DMS153 (cell line): ENCODE measurements around the gene HOXD12.

ENCODE experiments used
- DNase-seq: peaks from one replicate; lab custom pipeline; 2025; lab: John Stamatoyannopoulos, UW

The HOXD12 gene

DNA sequence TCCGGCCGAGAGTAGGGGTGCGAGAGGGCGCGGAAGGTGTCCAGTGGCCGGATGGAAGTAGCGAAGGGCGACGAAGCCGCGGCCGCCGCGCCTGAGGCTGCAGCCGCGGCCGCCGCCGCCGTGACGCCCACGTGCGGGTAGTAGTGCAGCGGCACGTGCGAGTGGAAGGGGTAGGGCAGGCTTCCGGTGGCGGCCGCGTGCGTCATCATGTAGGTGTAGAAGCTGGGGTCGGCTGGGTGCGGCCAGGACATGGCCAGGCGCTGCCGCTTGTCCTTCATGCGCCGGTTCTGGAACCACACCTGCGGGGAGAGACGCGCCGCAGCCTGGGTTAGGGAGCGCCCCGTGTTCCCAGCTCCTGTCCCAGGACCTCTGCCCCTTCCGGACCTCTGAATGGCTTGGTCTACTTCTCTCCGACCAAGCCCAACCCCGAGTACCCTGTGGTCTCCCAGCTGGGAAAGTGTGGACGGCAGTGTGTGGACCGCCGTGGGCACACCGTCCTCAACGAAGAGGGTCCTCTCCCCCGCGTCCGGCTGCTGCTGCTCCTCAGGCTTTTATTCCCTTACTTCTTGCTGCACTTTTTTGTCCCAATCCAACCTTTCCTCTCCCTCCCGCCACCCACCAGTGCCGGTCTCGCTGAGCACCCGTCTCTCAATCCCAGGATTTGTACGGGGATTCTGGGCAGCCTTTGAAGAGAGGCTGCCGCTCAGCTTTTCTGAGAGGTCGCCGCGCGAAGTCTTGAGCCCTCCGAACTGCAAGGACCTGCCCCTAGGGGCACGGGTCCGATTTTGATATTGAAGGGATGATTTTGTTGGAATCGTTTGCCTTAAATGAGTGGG is 18.8 kb upstream of the HOXD12 start:
- peak; percentile 49 for DNase-seq

DNA sequence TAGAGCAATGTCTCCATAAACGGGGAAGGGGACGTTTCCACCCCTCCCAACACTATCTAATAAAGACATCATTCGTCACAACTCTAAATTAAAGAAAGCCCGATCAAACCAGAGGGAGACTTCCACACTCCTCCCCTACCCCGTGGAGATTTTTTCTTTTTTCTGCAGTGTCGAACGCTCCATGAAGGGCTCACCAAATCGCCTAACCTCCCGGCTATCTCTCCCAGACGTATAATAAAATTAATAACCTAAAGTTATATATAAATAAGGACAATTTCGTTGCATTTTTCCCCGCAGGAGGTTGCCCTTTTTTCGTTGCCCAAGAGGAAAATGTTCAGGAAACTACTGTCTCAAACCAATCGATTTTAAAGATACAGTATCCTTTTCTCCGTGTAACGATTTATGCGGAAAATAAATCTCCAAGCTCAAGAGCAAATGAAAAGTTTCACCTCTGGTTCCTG is 18.2 kb upstream of the HOXD12 start:
- DNase-seq = no peak

DNA sequence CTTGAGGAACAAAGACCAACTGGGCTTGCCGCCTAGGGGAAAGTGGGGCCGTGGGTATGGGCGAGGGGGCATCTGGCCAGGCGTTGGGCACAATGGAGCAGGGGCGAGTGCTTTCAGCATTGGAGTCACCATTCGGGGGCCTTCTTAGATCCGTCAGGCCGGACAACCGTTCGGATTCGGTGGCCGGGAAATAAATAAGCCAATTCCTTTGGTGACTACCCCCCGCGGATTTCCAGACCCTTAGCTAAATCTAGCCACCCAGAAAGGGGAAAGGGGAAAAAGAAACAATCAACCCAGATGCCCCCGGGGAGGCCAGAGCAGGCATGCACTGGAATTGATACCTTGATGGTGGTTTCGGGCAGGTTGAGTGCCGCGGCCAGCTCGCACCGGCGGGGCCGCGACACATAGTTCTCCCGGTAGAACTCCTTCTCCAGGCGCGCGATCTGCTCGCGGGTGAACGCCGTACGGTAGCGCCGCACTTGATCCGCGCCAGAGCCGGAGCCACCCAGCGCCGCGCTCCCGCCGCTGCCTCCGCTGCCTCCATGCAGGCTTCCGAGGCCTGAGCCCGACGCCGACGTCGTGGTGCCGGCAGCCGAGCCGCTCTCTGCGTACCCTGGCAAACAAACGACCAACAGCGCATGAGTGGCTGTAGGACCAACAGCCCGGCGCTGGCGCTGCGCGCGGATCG is 17.6 kb upstream of the HOXD12 start:
- DNase-seq = no peak

DNA sequence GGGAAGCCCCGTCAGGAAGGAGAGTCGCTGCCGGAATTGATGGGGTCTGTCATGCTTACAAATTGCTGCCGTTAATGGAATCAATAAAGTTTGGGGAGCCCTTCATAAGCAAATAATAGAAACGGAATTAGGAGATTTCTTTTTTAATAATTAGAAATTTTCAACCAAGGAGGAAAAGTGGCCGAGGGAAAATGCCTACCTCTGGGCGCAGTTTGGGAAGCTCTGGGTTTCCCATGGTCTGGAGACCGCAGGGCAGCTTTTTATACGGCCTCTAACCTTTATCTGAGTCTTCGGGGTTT is 17.1 kb upstream of the HOXD12 start:
- DNase-seq = no peak

DNA sequence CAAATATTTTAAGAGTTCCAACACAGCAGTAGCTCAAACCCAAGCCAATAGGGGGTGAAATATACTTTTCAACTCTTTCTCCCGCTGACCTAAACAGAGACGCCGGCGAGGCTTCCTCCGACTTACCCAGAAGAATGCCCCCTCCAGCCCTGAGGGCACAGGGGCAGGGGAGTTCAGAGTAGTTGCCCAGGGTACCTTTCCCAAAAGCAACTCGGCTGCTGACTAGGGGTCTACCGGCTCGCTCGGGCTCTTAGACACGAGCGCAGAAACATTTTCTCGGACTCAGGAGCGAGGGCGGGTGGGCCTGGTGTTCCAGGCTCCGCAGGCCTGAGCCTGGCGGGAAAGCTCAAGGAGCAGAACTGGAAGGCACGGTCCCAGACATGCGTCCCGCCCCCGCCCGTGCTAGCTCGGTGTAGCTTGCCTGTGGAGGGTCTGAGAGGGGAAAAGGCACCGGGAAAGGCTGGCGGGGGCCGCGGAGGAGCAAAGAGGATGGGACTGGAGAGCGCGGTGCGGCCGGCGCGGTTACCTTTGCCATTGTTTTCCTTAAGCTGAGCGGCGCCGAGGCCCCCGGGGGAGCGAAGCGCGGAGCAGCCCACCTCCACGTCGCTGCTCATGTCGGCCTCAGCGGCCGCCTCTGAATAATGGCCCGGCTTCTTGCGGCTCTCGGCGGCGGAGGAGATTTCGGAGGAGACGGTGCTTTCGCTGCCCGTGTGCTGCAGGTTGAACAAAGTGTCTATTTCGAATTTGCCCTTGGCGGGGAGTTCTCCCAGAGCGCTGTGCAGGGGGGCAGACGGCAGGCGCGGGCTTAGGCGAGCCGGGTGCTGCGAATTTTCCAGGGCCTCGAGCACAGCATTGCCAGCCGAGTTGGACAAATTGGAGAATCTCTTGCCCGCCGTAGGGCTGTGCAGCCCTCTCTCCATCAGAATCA is 16.5 kb upstream of the HOXD12 start:
- no peak for DNase-seq

DNA sequence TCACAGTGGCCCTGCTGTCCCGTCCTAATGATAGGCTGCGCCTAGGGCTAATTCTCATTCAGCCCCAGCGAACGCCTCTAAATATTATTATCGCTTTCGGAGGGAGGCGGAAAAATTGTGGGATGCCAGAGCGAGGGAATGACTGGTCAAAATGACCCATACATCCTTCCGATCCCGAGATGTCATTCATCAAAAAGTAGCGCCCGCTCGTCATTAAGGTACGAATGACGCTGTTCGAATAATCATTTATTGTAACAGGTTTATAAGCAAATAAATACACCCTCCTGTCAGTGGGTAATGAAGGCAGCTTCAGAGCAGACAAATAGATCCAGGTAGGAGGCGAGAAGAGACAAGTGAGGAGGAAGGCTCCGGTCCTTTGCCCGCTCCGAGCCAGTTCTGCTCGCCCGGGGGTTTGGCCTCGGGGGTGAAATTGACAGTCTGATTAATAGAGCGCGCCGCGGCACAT is 15.8 kb upstream of the HOXD12 start, which contains the start of gene EVX2:
TSS of gene EVX2 (minus strand) at position 167 of the 466 bp plus-strand sequence. CDS start 186 bp downstream, outside the sequence.
- DNase-seq = no peak

DNA sequence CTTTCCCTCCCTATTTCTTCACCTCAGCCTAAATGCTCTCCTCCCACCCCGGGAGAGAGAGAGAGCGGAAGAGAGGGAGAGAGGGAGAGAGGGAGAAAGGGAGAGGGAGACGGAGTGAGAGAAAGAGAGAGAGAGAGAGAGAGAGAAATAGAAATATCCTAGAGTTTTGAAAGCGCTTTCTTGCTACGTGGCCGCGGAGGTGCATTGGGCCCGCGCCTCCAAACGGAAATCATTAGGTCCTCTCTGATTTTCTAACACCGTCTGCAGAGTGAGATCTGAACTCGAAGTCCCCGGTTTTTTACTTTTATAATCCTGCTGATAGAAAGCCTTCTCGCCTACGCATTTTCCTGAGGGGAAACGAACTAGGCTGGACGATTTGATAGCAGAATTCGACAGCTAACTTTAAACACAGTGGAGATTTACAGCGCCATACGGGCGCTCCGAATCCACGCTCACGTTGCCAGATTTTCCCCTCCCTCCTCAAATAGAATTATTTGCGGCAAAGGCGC is 14.9 kb upstream of the HOXD12 start:
- no peak for DNase-seq

DNA sequence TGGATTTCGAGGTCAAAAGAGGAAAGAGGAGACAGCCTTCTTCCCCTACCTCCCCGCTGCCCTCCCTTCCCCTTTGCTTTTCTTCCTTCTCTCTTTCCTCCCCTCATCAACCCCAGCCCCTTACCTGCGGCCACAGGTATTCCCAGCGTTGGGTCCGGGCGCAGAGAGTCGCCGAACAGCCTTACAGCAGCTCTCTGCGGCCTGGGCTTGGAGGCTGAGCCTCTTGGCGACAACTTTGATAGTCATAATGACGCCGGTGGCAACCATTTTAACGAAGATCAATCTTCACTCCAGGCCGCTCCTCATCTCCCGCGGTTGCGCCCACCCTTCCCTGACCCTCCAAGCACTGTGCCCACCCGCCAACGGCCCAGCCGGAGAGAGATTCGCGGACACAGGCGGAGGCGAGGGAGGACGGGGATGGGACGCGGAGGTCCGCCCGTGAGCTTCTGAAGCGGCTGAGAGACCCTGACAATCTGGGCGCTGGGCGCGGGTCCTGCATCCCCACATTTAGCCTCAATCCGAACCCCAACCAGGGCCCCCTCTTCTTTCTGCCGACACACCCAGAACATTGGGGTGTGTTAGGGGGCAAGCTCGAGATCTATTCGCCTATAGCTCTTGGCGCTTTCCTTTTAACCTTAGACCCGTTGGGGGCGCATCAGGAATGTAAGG is 14.3 kb upstream of the HOXD12 start:
- DNase-seq = no peak

DNA sequence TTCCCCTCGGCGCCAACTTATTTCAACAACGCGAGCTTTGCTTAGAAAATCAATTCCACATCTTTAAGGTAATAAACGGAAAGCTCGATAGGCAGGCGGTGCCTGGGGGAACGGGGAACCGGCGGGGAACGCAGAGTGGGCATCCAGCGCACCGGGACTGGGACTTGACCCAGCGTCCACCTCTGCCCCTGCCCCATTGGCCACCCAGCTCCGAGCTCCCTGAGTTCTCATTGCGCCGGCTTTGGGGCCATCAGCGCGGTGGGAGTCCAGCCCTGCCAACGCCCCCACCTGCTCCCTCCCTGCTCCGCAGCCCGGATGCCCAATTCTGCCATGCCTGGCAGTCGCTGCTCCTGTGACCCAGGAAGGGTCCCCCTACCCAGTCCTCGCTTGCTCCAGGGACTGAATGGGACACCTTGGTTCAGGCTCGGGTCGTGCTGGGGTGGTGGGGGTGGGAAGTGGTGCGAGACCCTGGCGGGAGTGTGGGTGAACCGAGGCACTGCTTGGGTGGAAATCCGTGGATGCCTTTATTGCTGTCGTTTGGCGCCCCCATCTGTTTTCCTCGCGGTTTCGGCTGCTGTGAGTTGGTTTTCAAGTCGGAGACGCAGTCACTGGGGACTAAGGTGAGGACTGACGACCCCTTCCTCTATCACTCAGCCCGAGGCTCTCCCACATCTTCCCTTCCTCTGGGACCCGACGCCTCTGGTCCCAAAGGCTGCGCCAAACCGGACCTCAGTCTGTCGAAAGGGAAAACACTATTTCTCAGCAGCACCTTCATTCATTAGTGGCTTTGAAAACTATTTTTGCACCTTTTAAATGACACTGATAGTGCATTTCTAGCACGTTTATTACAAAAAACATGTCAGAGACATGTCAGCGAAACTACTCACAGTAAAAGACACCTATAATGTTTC is 13.5 kb upstream of the HOXD12 start:
- no peak for DNase-seq

DNA sequence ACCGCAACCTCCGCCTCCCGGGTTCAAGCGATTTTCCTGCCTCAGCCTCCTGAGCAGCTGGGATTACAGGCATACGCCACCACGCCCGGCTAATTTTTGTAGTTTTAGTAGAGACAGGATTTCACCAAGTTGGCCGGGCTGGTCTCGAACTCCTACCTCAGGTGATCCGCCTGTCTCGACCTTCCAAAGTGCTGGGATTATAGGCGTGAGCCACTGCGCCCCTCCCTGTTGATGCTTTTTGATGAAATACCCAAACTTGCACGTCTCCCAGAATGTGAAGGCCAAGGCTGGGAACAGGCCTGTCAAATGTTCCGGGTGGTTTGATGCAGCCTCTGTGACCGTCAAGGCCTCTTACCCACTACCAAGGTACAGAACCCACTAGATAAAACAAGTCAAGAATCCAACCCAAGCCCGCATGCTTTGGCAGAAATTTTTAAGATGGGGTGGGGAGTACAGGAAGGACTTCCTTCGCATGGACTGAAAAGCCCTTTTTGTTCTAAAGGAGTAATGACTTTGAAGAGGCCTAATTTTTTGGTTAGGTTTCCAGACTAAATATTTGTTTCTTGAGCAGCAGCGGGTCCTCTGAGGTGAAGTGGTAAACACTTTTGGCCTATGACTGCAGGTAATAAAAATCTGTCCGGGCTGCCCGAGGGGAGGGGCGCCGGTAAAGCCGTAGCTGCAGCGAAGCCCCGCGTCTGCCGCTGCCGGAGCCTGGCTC is 12.1 kb upstream of the HOXD12 start:
- no peak for DNase-seq

DNA sequence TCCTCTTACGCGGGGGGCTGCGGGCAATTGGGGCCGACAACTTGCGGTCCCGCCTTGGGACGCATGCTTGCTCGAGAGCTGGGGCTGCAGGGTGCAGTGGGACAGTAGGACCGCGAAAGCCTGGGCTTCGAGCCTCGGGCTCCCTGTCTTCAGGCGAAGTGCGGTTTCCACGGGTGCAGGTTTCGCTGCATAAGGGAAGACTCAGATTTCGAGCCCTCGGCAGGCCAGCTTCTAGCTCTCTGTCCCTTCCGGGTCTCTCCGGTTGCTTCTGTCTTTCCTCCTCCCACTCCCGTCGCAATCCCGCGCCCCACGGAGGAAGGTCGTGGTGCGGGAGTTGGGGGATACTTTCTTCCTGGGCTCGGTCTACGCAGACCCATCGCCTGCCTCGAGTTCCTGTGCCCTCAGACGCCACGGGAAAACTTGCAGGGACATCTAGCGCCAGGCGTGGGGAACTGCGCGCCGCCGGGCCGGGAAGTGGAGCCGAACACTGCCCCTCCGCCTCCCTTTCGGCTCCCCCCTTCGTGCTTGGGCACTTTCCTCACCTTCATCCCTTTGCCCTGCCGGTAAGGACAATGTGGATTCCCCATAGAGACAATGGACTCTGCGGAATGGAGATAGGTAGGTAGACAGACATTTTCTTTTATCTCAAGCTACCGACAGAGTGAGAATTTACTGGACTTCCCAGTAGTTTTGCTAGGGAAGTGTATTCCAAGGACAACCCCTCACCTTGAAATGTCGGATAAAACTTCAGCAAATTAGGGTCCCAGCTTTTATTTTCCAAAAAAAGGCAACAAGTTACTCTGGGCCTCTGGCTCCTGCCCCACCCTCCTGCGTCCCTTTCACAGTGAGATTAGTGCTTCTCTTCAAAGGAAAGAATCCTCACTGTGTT is 11.3 kb upstream of the HOXD12 start:
- DNase-seq = no peak

DNA sequence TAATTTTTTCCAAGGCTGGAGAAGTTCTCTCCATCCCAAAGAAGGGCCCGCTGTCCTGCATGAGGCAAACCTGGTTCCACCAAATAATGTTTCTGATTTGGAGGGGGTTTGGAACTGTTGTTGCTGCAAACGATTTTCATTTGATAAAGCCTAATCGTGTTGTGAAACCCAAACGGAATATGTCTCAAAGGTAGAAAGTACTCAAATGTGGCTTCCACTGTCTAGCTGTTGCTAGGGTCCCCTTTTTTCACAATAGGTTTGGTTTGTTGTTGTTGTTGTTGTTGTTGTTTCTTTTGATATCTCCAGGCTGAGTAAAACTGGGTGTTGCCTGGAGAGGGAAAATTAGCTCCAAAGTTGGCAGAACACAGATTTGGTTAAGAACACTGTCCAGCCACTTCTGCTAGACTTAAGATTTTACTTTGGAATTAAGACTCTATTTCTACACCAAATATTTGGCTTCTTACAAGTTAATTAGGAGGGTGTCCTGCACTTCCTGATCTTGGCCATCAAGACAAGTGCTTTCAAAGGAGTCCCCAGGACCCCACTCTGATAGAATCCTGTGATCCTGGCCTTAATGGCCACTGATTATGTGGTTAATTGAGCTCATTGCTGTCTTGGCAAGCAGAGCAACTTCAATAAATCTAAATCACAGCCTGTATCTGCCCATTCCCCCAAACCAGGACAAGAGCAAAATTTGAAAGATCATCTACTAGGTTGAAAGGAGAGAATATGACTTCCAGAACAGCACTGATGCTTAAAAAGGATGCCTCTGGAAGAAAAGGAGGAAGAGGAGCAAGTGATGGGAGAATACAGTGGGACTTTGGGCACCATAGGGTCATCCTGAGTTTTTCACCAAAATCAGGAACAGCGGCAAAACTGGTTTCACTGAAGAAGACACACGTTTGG is 10.4 kb upstream of the HOXD12 start:
- no peak for DNase-seq

DNA sequence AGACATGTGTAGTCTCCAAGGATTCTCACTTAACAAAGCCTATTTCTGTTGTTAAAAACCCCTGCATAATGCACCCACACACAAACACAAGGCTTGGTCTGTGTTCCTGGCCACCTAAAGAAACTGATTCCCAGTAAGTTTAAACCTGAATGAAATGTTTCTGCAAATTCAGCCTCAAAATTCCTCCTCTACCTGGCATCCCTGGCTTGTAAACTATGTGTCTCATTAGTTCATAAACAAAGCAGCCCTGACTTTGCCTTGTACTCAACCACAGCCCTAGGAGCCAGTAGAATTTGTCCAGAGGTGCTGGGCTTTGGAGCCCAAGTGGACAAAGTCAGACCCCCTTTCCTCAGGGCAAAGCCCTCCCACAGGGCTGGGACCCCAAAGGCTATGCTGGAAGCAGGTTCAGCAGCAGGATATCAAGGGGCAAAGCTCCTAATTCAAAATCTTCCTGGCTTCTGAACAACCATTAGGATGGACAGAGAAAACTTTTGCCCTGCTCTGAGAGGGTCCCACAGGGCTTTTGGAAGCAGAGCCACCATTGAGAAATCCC is 9.7 kb upstream of the HOXD12 start:
- DNase-seq = no peak

DNA sequence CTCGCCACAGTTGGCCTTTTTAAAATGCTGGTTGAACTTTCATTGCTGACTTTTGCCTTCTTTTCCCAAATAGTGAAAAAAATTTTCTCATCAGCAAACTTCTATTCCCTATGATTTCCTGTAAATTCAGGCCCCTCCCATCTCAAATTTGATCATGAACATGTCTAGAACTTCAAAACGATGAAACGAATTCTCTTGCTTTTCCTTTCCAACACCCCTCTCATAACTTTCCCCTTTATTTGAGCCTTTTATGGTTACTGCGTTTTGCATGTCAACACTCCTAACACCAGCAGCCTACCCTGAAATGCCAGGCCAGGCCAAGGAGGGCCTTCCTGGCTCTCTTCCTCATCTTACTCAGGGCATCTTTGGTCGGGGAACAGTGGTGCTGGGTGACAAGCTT is 8.7 kb upstream of the HOXD12 start:
- no peak for DNase-seq

DNA sequence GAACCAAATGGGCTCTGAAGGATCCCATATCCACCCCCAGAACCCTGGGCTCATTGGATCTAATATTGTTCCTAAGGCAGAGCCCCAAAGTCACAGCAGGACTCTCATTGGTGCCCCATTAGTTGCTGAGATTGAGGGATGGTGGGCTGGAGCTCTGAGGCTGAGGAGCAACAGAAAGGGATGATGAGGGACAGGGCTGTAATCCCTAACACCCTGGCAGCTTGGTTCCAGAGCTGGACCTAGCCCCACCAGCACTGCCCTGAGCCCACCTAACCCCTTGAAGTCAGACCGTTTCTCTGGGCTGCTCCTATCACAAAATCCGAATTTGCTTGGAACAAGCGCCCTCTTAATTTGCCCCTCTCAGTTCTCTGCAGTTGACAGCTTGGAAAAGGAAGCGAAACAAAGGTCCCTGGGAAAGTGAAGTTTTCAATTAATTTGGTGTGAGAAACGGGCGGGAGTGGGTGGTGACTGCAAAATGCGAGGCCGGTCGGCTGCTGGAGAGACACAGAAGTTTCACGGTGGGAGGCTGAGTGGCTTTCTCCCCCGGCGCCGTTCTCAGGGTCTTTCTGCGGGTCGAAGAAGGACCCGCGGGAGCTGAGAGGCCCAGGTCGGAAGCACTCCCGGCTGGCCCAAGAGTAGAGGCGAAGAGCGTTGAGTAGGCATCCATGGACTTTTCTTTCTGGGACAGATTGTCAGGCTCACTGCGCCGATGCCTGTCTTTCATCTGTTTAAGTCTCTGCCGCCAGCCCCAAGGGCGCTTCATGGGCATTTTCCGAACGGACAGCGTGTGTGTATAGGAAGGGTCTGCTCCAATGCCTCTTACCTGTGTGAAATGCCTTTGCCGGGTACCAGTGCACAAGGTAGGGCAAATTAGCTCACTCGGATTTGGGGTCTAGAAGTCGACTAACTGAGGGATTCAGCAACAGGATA is 8.0 kb upstream of the HOXD12 start:
- DNase-seq = no peak
